ENCODE measurements around the gene C3orf70.

The C3orf70 gene

GRCh38 chr3:185062191-185062590 is 90.7 kb downstream of the C3orf70 start:
- peaks cover 47% of the 10 kb centered on the region for H3K9me3 Mint-ChIP-seq
- H3K4me3 Mint-ChIP-seq: no peak overlapping the region
- H3K27me3 Mint-ChIP-seq (ENCODE audit: low read depth, poor library complexity): peaks cover 3% of the 10 kb centered on the region
- no peak for DNase-seq
- TF ChIP-seq, protein P1, sequence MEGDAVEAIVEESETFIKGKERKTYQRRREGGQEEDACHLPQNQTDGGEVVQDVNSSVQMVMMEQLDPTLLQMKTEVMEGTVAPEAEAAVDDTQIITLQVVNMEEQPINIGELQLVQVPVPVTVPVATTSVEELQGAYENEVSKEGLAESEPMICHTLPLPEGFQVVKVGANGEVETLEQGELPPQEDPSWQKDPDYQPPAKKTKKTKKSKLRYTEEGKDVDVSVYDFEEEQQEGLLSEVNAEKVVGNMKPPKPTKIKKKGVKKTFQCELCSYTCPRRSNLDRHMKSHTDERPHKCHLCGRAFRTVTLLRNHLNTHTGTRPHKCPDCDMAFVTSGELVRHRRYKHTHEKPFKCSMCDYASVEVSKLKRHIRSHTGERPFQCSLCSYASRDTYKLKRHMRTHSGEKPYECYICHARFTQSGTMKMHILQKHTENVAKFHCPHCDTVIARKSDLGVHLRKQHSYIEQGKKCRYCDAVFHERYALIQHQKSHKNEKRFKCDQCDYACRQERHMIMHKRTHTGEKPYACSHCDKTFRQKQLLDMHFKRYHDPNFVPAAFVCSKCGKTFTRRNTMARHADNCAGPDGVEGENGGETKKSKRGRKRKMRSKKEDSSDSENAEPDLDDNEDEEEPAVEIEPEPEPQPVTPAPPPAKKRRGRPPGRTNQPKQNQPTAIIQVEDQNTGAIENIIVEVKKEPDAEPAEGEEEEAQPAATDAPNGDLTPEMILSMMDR (IDR thresholded peaks at IDR 0.05): no peak
- no peak overlapping the region for H3K27ac Mint-ChIP-seq
- H3K36me3 Mint-ChIP-seq (ENCODE audit: low read depth): peaks cover 34% of the 10 kb centered on the region
- no peaks in the 10 kb centered on the region for H3K4me1 Mint-ChIP-seq

DNA sequence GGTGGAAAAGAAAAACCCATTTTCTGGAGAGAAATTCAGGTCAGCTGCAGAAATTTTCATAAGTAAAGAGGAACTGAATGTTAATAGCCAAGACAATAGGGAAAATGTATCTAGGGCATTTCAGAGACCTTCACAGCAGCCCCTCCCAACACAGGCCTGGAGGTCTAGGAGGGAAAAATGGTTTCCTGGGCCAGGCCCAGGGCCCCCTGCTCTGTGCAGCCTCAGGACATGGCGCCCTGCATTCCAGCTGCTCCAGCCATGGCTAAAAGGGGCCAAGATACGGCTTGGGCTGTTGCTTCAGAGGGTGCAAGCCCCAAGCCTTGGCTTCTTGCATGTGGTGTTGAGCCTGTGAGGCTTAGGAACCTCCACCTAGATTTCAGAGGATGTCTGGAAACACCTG is 92.2 kb downstream of the C3orf70 start:
- Mint-ChIP-seq H3K9me3 (peaks cover 63% of the 10 kb centered on the region), H3K4me3 (no peak overlapping the region), H3K27me3 (ENCODE audit: low read depth, poor library complexity) (peaks cover 3% of the 10 kb centered on the region), H3K4me1 (no peaks in the 10 kb centered on the region), H3K36me3 (ENCODE audit: low read depth) (peaks cover 49% of the 10 kb centered on the region), H3K27ac (no peak overlapping the region)
- TF ChIP-seq, protein P1 (IDR thresholded peaks at IDR 0.05): no peak
- no peak for DNase-seq

DNA sequence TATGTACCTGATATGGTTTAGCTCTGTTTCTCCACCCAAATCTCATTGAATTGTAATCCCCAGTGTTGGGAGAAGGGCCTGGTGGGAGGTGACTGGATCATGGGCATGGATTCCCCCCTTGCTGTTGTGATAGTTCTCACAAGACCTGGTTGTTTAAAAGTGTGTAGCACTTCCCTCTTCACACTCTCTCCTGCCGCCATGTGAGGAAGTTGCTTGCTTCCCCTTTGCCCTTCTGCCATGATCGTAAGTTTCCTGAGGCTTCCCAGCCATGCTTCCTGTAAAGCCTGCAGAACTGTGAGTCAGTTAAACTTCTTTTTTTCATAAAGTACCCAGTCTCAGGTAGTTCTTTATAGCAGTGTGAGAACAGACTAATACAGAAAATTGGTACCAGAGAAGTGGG is 93.1 kb downstream of the C3orf70 start:
- no peak for DNase-seq
- Mint-ChIP-seq H3K27ac (no peak overlapping the region), H3K9me3 (peaks cover 68% of the 10 kb centered on the region), H3K36me3 (ENCODE audit: low read depth) (peaks cover 58% of the 10 kb centered on the region), H3K27me3 (ENCODE audit: low read depth, poor library complexity) (peaks cover 3% of the 10 kb centered on the region), H3K4me3 (no peak overlapping the region), H3K4me1 (no peaks in the 10 kb centered on the region)
- TF ChIP-seq, protein P1 (IDR thresholded peaks at IDR 0.05): no peak

DNA sequence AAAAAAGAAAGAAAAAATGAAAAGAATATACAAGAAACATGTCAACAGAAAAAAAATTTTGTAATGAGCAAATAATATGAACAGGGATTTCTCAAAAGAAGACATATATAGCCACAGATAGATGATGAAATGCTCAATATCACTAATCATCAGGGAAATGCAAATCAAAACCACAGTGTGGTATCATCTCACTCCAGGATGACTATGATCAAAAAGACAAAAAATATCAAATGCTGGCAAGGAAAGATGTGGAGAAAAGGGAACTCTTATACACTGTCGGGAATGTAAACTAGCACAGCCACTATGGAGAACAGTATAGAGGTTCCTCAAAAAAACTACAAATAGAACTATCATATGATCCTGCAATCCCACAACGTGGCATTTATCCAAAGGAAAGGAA is 94.1 kb downstream of the C3orf70 start:
- Mint-ChIP-seq H3K27ac (no peak overlapping the region), H3K4me3 (no peak overlapping the region), H3K36me3 (ENCODE audit: low read depth) (peaks cover 68% of the 10 kb centered on the region), H3K27me3 (ENCODE audit: low read depth, poor library complexity) (peaks cover 3% of the 10 kb centered on the region), H3K4me1 (no peaks in the 10 kb centered on the region), H3K9me3 (peaks cover 71% of the 10 kb centered on the region)
- no peak for DNase-seq
- TF ChIP-seq, protein P1 (IDR thresholded peaks at IDR 0.05): no peak

GRCh38 chr3:185057829-185058228 is 95.0 kb downstream of the C3orf70 start:
- no peak overlapping the region for H3K4me3 Mint-ChIP-seq
- peaks cover 76% of the 10 kb centered on the region for H3K36me3 Mint-ChIP-seq (ENCODE audit: low read depth)
- H3K27ac Mint-ChIP-seq: no peak overlapping the region
- H3K4me1 Mint-ChIP-seq: no peaks in the 10 kb centered on the region
- peaks cover 3% of the 10 kb centered on the region for H3K27me3 Mint-ChIP-seq (ENCODE audit: low read depth, poor library complexity)
- TF ChIP-seq, protein P1 (IDR thresholded peaks at IDR 0.05): no peak
- H3K9me3 Mint-ChIP-seq: peaks cover 71% of the 10 kb centered on the region
- no peak for DNase-seq

GRCh38 chr3:185056908-185057307 is 96.0 kb downstream of the C3orf70 start:
- peaks cover 70% of the 10 kb centered on the region for H3K9me3 Mint-ChIP-seq
- H3K4me1 Mint-ChIP-seq: no peaks in the 10 kb centered on the region
- peaks cover 3% of the 10 kb centered on the region for H3K27me3 Mint-ChIP-seq (ENCODE audit: low read depth, poor library complexity)
- no peak overlapping the region for H3K27ac Mint-ChIP-seq
- no peak overlapping the region for H3K4me3 Mint-ChIP-seq
- DNase-seq: no peak
- TF ChIP-seq, protein P1 (IDR thresholded peaks at IDR 0.05): no peak
- H3K36me3 Mint-ChIP-seq (ENCODE audit: low read depth): peaks cover 86% of the 10 kb centered on the region
